Skeletal muscle cell (primary cell): ENCODE data around the gene KCNMA1.

Source experiments
- DNase-seq: peaks from one replicate; pipeline ENCODE4 v3.0.0-alpha.2; 2010; ENCODE audit warnings: low read depth
- H3K4me3 ChIP-seq: 2 replicates; pipeline ENCODE4 v1.5.1; 2011; ENCODE audit warnings: low read depth, mild to moderate bottlenecking, control low read depth, low read length, moderate library complexity

KCNMA1 gene

GRCh38 chr10:77233466-77233865 lies 404.1 kb downstream of the KCNMA1 start:
- DNase-seq: no peak
- no peak overlapping the region for H3K4me3 ChIP-seq

GRCh38 chr10:77231884-77232610 lies 405.6 kb downstream of the KCNMA1 start:
- no peak overlapping the region for H3K4me3 ChIP-seq
- DNase-seq: no peak

- no peak overlapping the region for H3K4me3 ChIP-seq
- no peak for DNase-seq
These were observed 406.2 kb downstream of the KCNMA1 start for GRCh38 chr10:77231375-77231774.

GRCh38 chr10:77230194-77230593 lies 407.4 kb downstream of the KCNMA1 start:
- DNase-seq: peak; percentile 66
- no peak overlapping the region for H3K4me3 ChIP-seq

- H3K4me3 ChIP-seq: no peak overlapping the region
- DNase-seq: no peak
These were observed 407.9 kb downstream of the KCNMA1 start for GRCh38 chr10:77229704-77230103.

- H3K4me3 ChIP-seq: no peak overlapping the region
These were observed 409.0 kb downstream of the KCNMA1 start for GRCh38 chr10:77228559-77228958.

GRCh38 chr10:77226853-77227565 lies 410.6 kb downstream of the KCNMA1 start:
- H3K4me3 ChIP-seq: no peak overlapping the region
- no peak for DNase-seq

More at GRCh38 chr10:77228559-77228958, 409.0 kb downstream of the KCNMA1 start:
- DNase-seq: no peak

GRCh38 chr10:77226452-77226851 lies 411.2 kb downstream of the KCNMA1 start:
- DNase-seq: no peak
- no peak overlapping the region for H3K4me3 ChIP-seq

- H3K4me3 ChIP-seq: no peak overlapping the region
- no peak for DNase-seq
These were observed 411.6 kb downstream of the KCNMA1 start for GRCh38 chr10:77226020-77226419.

- H3K4me3 ChIP-seq: no peak overlapping the region
- no peak for DNase-seq
These were observed 413.8 kb downstream of the KCNMA1 start for GRCh38 chr10:77223526-77224460.

GRCh38 chr10:77220150-77220549 lies 417.5 kb downstream of the KCNMA1 start:
- no peak overlapping the region for H3K4me3 ChIP-seq
- DNase-seq: no peak

GRCh38 chr10:77219046-77219445 lies 418.6 kb downstream of the KCNMA1 start:
- DNase-seq: no peak
- H3K4me3 ChIP-seq: no peak overlapping the region

- DNase-seq: no peak
- no peak overlapping the region for H3K4me3 ChIP-seq
These were observed 422.8 kb downstream of the KCNMA1 start for GRCh38 chr10:77214799-77215198.

- DNase-seq: no peak
These were observed 425.0 kb downstream of the KCNMA1 start for GRCh38 chr10:77212632-77213031.

GRCh38 chr10:77210645-77211044 lies 427.0 kb downstream of the KCNMA1 start:
- no peak overlapping the region for H3K4me3 ChIP-seq
- DNase-seq: no peak

More at GRCh38 chr10:77212632-77213031, 425.0 kb downstream of the KCNMA1 start:
- H3K4me3 ChIP-seq: no peak overlapping the region

- DNase-seq: no peak
- no peak overlapping the region for H3K4me3 ChIP-seq
These were observed 428.8 kb downstream of the KCNMA1 start for GRCh38 chr10:77208684-77209256.

- H3K4me3 ChIP-seq: no peak overlapping the region
- DNase-seq: no peak
These were observed 429.8 kb downstream of the KCNMA1 start for GRCh38 chr10:77207828-77208185.

GRCh38 chr10:77207182-77207827 lies 430.3 kb downstream of the KCNMA1 start:
- H3K4me3 ChIP-seq: no peak overlapping the region
- DNase-seq: no peak

GRCh38 chr10:77205135-77205534 lies 432.5 kb downstream of the KCNMA1 start:
- no peak for DNase-seq
- no peak overlapping the region for H3K4me3 ChIP-seq
